ENCODE results near the gene SEMA3F.
"Not testable (repeated sequence)": the region's sequence is repeated elsewhere in the genome, so short reads cannot be mapped to it uniquely, and the experiment has no call there.

The SEMA3F gene

DNA sequence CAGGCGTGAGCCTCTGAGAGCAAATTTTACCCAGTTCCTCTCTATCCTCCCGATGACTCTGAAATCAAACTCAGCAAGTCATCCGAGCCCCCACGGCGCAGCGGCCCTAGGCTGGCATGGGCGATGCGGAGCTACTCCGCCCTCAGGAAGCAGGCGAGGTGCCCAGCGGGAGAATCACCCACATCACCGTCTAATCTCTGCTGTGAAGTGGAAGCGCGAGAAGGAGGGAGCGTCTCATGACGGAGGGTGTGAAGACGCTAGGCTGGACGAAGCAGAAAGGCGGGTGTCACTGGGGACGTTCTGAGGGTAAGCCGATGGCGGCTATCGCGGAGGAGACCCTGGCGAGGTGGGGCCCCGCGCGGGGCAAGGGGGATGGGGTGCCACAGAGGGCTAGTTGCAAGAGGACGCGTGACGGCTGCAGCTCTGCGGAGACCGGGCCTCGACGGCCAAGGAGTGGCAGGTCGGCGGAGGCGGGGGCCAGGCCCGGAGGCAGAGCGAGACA is 71.8 kb downstream of the SEMA3F start:
- no peak for DNase-seq (ENCODE audit: low read depth, low spot score)
- peak overlapping the region; percentile 73 for H3K27ac ChIP-seq

GRCh38 chr3:50227390-50228183 is 72.5 kb downstream of the SEMA3F start:
- peak; percentile 44 for DNase-seq (ENCODE audit: low read depth, low spot score)

GRCh38 chr3:50228184-50228763 is 73.2 kb downstream of the SEMA3F start:
- H3K27ac ChIP-seq = peak overlapping the region; percentile 73
- not testable (repeated sequence) for DNase-seq (ENCODE audit: low read depth, low spot score)

More at GRCh38 chr3:50227390-50228183, 72.5 kb downstream of the SEMA3F start:
- peak overlapping the region; percentile 73 for H3K27ac ChIP-seq

- peak overlapping the region; percentile 73 for H3K27ac ChIP-seq
- no peak for DNase-seq (ENCODE audit: low read depth, low spot score)
Measured at GRCh38 chr3:50229490-50229889, 74.4 kb downstream of the SEMA3F start.

GRCh38 chr3:50230104-50230793 is 75.1 kb downstream of the SEMA3F start:
- H3K27ac ChIP-seq = peak overlapping the region; percentile 73
- DNase-seq (ENCODE audit: low read depth, low spot score) = no peak

GRCh38 chr3:50230794-50231125 is 75.6 kb downstream of the SEMA3F start:
- no peak overlapping the region for H3K27ac ChIP-seq
- DNase-seq (ENCODE audit: low read depth, low spot score) = no peak

- no peak for DNase-seq (ENCODE audit: low read depth, low spot score)
- H3K27ac ChIP-seq = no peak overlapping the region
Measured at GRCh38 chr3:50231581-50231980, 76.5 kb downstream of the SEMA3F start.

GRCh38 chr3:50232303-50232702 is 77.2 kb downstream of the SEMA3F start:
- H3K27ac ChIP-seq = no peak overlapping the region
- no peak for DNase-seq (ENCODE audit: low read depth, low spot score)

GRCh38 chr3:50233176-50233575 is 78.1 kb downstream of the SEMA3F start:
- H3K27ac ChIP-seq = peak overlapping the region; percentile 40
- DNase-seq (ENCODE audit: low read depth, low spot score) = no peak

- DNase-seq (ENCODE audit: low read depth, low spot score) = peak; percentile 86
- H3K27ac ChIP-seq = peak within 1 kb of the TSS; percentile 76
Measured at GRCh38 chr3:50235716-50236483, 80.8 kb downstream of the SEMA3F start, which contains the start of gene GNAI2. Gene GNAI2, plus strand, starts transcription at chr3:50236204. Its CDS starts 132 bp downstream, at chr3:50236336.

DNA sequence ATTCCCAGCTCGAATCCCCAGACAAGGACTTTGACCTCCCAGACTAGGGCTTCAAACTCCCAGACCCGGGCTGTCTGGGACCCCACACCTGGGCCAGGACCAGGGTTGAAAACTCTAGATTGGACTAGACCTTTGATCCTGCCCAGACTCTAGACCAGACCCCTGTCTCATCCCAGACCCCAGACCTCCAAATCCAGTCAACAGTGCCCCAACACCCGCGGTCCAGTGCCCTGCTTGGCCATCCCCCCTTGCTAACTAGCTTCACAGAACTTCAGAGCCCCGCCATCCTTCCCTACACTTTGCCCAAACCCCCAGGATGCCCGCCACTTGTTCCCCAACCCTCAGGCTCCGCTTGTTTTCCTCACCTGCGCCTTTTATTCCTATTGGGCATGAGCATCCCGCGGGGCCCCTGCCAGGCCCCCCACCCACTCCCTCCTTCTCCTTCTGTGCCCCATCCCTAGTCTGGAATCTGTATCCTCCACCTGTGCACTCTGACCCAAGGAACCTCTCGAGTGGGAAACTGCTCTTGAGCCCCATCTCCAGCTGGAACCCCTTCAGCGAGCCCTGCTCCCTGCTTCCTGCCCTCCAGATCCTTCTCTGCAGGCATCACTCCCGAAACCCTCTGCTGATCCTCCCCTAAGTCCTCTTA is 81.5 kb downstream of the SEMA3F start:
- no peak for DNase-seq (ENCODE audit: low read depth, low spot score)

GRCh38 chr3:50237133-50237651 is 82.1 kb downstream of the SEMA3F start:
- DNase-seq (ENCODE audit: low read depth, low spot score) = no peak
- peak overlapping the region; percentile 76 for H3K27ac ChIP-seq

More for the DNA sequence above, 81.5 kb downstream of the SEMA3F start:
- peak overlapping the region; percentile 76 for H3K27ac ChIP-seq

- peak overlapping the region; percentile 76 for H3K27ac ChIP-seq
- DNase-seq (ENCODE audit: low read depth, low spot score) = no peak
Measured at GRCh38 chr3:50237754-50238548, 82.8 kb downstream of the SEMA3F start.

GRCh38 chr3:50238549-50239026 is 83.5 kb downstream of the SEMA3F start:
- H3K27ac ChIP-seq = peak overlapping the region; percentile 76
- no peak for DNase-seq (ENCODE audit: low read depth, low spot score)
